Gastrocnemius medialis (tissue), 4 donors: ENCODE measurements around the gene ZMYND11. TPM values are rescaled to one million over a fixed set of nuclear protein-coding genes. Genes with fewer than 3 reads are reported as not detected.

Experiments used
- ATAC-seq, 2 donors: fragments of 150-250 bp; one replicate each; pipeline ENCODE4 v1.9.1; 2016
- DNase-seq, 2 donors: peaks; one replicate each; pipeline ENCODE4 v3.0.0-alpha.2; 2019
- H3K27ac ChIP-seq, 4 donors: fragments of 200-600 bp; sonication (generic); 1 replicate in 1 of 4; 2 replicates in 3 of 4; pipeline ENCODE4 v1.5.1; 2016 to 2018; ENCODE audit warnings: mild to moderate bottlenecking in 2 of 4, moderate library complexity in 1 of 4
- H3K27me3 ChIP-seq, 3 donors: fragments of 200-600 bp; sonication (generic) in 2 of 3; 1 replicate in 1 of 3; 2 replicates in 2 of 3; pipeline versions ENCODE4 v1.5.1 to v1.6.0; 2016 to 2019; ENCODE audit warnings: mild to moderate bottlenecking in 1 of 3, moderate library complexity in 1 of 3
- H3K36me3 ChIP-seq, 2 donors: fragments of 200-600 bp; sonication (generic) in 1 of 2; one replicate each; pipeline ENCODE4 v1.5.1; 2017 to 2018
- H3K4me1 ChIP-seq, 2 donors: fragments of 200-600 bp; sonication (generic) in 1 of 2; one replicate each; pipeline ENCODE4 v1.5.1; 2016 to 2017; ENCODE audit warnings: mild to moderate bottlenecking in 2 of 2
- H3K4me3 ChIP-seq, 4 donors: fragments of 200-600 bp; sonication (generic) in 3 of 4; 1 replicate in 1 of 4; 2 replicates in 3 of 4; pipeline ENCODE4 v1.5.1; 2016 to 2019; ENCODE audit warnings: mild to moderate bottlenecking in 2 of 4
- H3K9me3 ChIP-seq, 3 donors: fragments of 200-600 bp; sonication (generic) in 2 of 3; 1 replicate in 1 of 3; 2 replicates in 2 of 3; pipeline ENCODE4 v1.5.1; 2016 to 2019
- CTCF ChIP-seq, 5 experiments: fragments of 450-650 bp in 3 of 5; fragments of 200-600 bp in 2 of 5; sonication (generic) in 2 of 5; IDR thresholded peaks in 4 of 5; conservative IDR thresholded peaks in 1 of 5; 1 replicate in 4 of 5; 2 replicates in 1 of 5; pipeline ENCODE4 v1.5.1; 2016 to 2019; ENCODE audit warnings: antibody characterized with exemption in 5 of 5, mild to moderate bottlenecking in 3 of 5, moderate library complexity in 3 of 5
- POLR2A ChIP-seq, 2 donors: fragments of 450-650 bp; IDR thresholded peaks; one replicate each; pipeline ENCODE4 v1.6.1; 2017; ENCODE audit warnings: antibody characterized with exemption in 2 of 2, mild to moderate bottlenecking in 2 of 2, moderate library complexity in 2 of 2
- in situ Hi-C, 4 donors: fragments of 200-750 bp; cut with MboI; loops; one replicate each; pipeline versions ENCODE4 v1.15.0 to v1.8.0; 2017; ENCODE audit warnings: low sequenced_read_pairs in 4 of 4
- intact Hi-C: fragments of 100-400 bp; cut with DNase I; formaldehyde crosslinking; loops from one replicate; pipeline ENCODE4 v1.15.1; 2023; ENCODE audit warnings: low total_unique reads
- total RNA-seq, 4 donors: library from RNA; depleted of rRNA; stranded (reverse); fragments of >200 nt; gene quantifications; one replicate each; pipeline versions ENCODE4 v1.1.0 to v1.2.3, GENCODE V29; 2016

ZMYND11 gene
- total RNA-seq, 4 donors from 2014 or later = 58.3 to 78.0 (median 65.2) TPM

GRCh38 chr10:235915-236314 is 100.7 kb downstream of the ZMYND11 start:
- Histone ChIP-seq H3K4me1 (no peaks in the 10 kb centered on the region), H3K27me3 (no peaks in the 10 kb centered on the region), H3K36me3 (peaks cover 0 to 25% of the 10 kb centered on the region in 2 donors), H3K27ac (no peak overlapping the region), H3K9me3 (no peaks in the 10 kb centered on the region), H3K4me3 (no peak overlapping the region)
- TF ChIP-seq CTCF (IDR thresholded peaks at IDR 0.05 in 4 of 5, conservative IDR thresholded peaks at IDR 0.05 in 1 of 5) = no peak
- TF ChIP-seq POLR2A (IDR thresholded peaks at IDR 0.05) = no peak
- intact Hi-C loops = no loop called here
- in situ Hi-C loops = no loop called here
- ATAC-seq (no peak), DNase-seq (no peak)

- H3K27ac ChIP-seq = no peak overlapping the region
- TF ChIP-seq CTCF (IDR thresholded peaks at IDR 0.05 in 4 of 5, conservative IDR thresholded peaks at IDR 0.05 in 1 of 5) (no peak), POLR2A (IDR thresholded peaks at IDR 0.05) (no peak)
- H3K9me3 ChIP-seq = no peaks in the 10 kb centered on the region
- DNase-seq (no peak), ATAC-seq (no peak)
- peaks cover 0 to 31% of the 10 kb centered on the region in 2 donors for H3K36me3 ChIP-seq
- H3K4me1 ChIP-seq = no peaks in the 10 kb centered on the region
- in situ Hi-C loops (no loop called here), intact Hi-C loops (no loop called here)
- H3K27me3 ChIP-seq = no peaks in the 10 kb centered on the region
- H3K4me3 ChIP-seq = no peak overlapping the region
Measured at GRCh38 chr10:239109-239508, 103.9 kb downstream of the ZMYND11 start.

GRCh38 chr10:241451-241850 is 106.2 kb downstream of the ZMYND11 start:
- TF ChIP-seq POLR2A (IDR thresholded peaks at IDR 0.05) (no peak), CTCF (IDR thresholded peaks at IDR 0.05 in 4 of 5, conservative IDR thresholded peaks at IDR 0.05 in 1 of 5) (no peak)
- ATAC-seq = no peak
- intact Hi-C loops = no loop called here

GRCh38 chr10:241966-242643 is 106.8 kb downstream of the ZMYND11 start:
- no peak for TF ChIP-seq POLR2A (IDR thresholded peaks at IDR 0.05)
- no peak for TF ChIP-seq CTCF (IDR thresholded peaks at IDR 0.05 in 4 of 5, conservative IDR thresholded peaks at IDR 0.05 in 1 of 5)
- no peaks in the 10 kb centered on the region for H3K9me3 ChIP-seq
- ATAC-seq = no peak
- no peak overlapping the region for H3K4me3 ChIP-seq
- in situ Hi-C loops (no loop called here), intact Hi-C loops (no loop called here)
- no peak for DNase-seq
- H3K36me3 ChIP-seq = peaks cover 0 to 31% of the 10 kb centered on the region in 2 donors
- no peak overlapping the region for H3K27ac ChIP-seq
- H3K4me1 ChIP-seq = no peaks in the 10 kb centered on the region
- no peaks in the 10 kb centered on the region for H3K27me3 ChIP-seq

More at GRCh38 chr10:241451-241850, 106.2 kb downstream of the ZMYND11 start:
- in situ Hi-C loops = no loop called here
- DNase-seq = no peak
- no peaks in the 10 kb centered on the region for H3K9me3 ChIP-seq
- no peaks in the 10 kb centered on the region for H3K4me1 ChIP-seq
- no peaks in the 10 kb centered on the region for H3K27me3 ChIP-seq
- no peak overlapping the region for H3K27ac ChIP-seq
- peaks cover 0 to 31% of the 10 kb centered on the region in 2 donors for H3K36me3 ChIP-seq
- H3K4me3 ChIP-seq = no peak overlapping the region

- in situ Hi-C loops = no loop called here
- peaks cover 2 to 42% of the 10 kb centered on the region in 2 donors for H3K36me3 ChIP-seq
Measured at GRCh38 chr10:244227-244626, 109.0 kb downstream of the ZMYND11 start.

More at GRCh38 chr10:244227-244626, 109.0 kb downstream of the ZMYND11 start:
- ATAC-seq (no peak), DNase-seq (no peak)
- Histone ChIP-seq H3K4me3 (no peak overlapping the region), H3K27me3 (no peaks in the 10 kb centered on the region), H3K4me1 (no peaks in the 10 kb centered on the region), H3K27ac (no peak overlapping the region), H3K9me3 (no peaks in the 10 kb centered on the region)
- intact Hi-C loops = no loop called here
- TF ChIP-seq CTCF (IDR thresholded peaks at IDR 0.05 in 4 of 5, conservative IDR thresholded peaks at IDR 0.05 in 1 of 5) = no peak
- TF ChIP-seq POLR2A (IDR thresholded peaks at IDR 0.05) = no peak
